NCI-H748 (cell line): ENCODE data around the gene ACTRT2.

Source experiments
- DNase-seq: peaks from one replicate; lab custom pipeline; 2025; ENCODE audit not compliant: unreplicated experiment; lab: John Stamatoyannopoulos, UW

Gene ACTRT2

GRCh38 chr1:2983706-2984398, 37.4 kb upstream of the ACTRT2 start:
- DNase-seq, result no peak

- no peak for DNase-seq
Observed at GRCh38 chr1:2984399-2985061, 36.7 kb upstream of the ACTRT2 start.

GRCh38 chr1:2985067-2985561, 36.2 kb upstream of the ACTRT2 start:
- DNase-seq, result no peak

- DNase-seq, result no peak
Observed at GRCh38 chr1:2985694-2986548, 35.3 kb upstream of the ACTRT2 start.

GRCh38 chr1:2986549-2987305, 34.5 kb upstream of the ACTRT2 start:
- DNase-seq, result no peak

- no peak for DNase-seq
Observed at GRCh38 chr1:2987773-2988172, 33.5 kb upstream of the ACTRT2 start.

- no peak for DNase-seq
Observed at GRCh38 chr1:2988256-2988655, 33.0 kb upstream of the ACTRT2 start.

- DNase-seq, result no peak
Observed at GRCh38 chr1:2989185-2989584, 32.1 kb upstream of the ACTRT2 start.

GRCh38 chr1:2989976-2990375, 31.3 kb upstream of the ACTRT2 start:
- no peak for DNase-seq

- no peak for DNase-seq
Observed at GRCh38 chr1:2990376-2991115, 30.7 kb upstream of the ACTRT2 start.

GRCh38 chr1:2991753-2992495, 29.3 kb upstream of the ACTRT2 start:
- no peak for DNase-seq

GRCh38 chr1:2998503-2999100, 22.7 kb upstream of the ACTRT2 start:
- DNase-seq, result no peak

- DNase-seq, result no peak
Observed at GRCh38 chr1:2999138-2999537, 22.1 kb upstream of the ACTRT2 start.

GRCh38 chr1:2999571-2999970, 21.7 kb upstream of the ACTRT2 start:
- DNase-seq, result no peak

- no peak for DNase-seq
Observed at GRCh38 chr1:3000214-3000613, 21.1 kb upstream of the ACTRT2 start.

- DNase-seq, result no peak
Observed at GRCh38 chr1:3000671-3001470, 20.4 kb upstream of the ACTRT2 start.

- DNase-seq, result no peak
Observed at GRCh38 chr1:3001471-3002348, 19.6 kb upstream of the ACTRT2 start.
